Retinal pigment epithelial cell (primary cell): ENCODE measurements around the gene COQ9.

Source experiments
- DNase-seq: peaks from one replicate; pipeline ENCODE4 v3.0.0-alpha.2; 2010; ENCODE audit warnings: low read depth
- H3K4me3 ChIP-seq: 2 replicates; pipeline ENCODE4 v1.5.1; 2011; ENCODE audit warnings: mild to moderate bottlenecking, low read length, control low read depth, moderate library complexity
- TF ChIP-seq, protein P1 (sequence below): conservative IDR thresholded peaks from 2 replicates; pipeline ENCODE4 v1.5.1; 2011; ENCODE audit warnings: low read depth, low read length, control low read depth, inconsistent platforms

The COQ9 gene

GRCh38 chr16:57483725-57484514, 36.6 kb downstream of the COQ9 start:
- no peak for DNase-seq
- H3K4me3 ChIP-seq = no peak overlapping the region
- TF ChIP-seq, protein P1, sequence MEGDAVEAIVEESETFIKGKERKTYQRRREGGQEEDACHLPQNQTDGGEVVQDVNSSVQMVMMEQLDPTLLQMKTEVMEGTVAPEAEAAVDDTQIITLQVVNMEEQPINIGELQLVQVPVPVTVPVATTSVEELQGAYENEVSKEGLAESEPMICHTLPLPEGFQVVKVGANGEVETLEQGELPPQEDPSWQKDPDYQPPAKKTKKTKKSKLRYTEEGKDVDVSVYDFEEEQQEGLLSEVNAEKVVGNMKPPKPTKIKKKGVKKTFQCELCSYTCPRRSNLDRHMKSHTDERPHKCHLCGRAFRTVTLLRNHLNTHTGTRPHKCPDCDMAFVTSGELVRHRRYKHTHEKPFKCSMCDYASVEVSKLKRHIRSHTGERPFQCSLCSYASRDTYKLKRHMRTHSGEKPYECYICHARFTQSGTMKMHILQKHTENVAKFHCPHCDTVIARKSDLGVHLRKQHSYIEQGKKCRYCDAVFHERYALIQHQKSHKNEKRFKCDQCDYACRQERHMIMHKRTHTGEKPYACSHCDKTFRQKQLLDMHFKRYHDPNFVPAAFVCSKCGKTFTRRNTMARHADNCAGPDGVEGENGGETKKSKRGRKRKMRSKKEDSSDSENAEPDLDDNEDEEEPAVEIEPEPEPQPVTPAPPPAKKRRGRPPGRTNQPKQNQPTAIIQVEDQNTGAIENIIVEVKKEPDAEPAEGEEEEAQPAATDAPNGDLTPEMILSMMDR = no peak

DNA sequence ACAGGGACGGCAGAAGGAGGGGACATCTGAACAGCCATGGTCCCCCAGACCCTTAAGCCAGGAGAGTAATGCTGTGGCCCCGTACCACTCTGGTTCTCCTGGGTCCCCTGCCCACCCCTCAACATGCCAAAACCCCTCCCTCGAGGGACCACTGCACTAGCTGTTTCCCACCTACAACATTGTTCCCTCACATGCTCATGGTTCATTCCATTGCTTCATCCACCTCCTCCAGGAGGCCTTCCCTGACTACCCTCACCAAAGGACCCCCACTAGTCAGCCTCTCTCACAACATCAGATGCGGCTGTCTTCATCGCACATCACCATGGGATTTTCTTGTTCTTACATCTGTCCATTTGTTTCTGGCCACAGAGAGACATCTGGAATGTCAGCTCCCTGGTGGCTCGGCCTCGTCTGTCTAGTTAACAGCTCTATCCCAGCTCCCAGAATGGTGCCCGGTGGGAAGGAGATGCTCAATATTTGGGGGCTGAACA, 37.3 kb downstream of the COQ9 start:
- TF ChIP-seq, protein P1 = no peak
- no peak for DNase-seq
- H3K4me3 ChIP-seq = no peak overlapping the region

- peak overlapping the region; percentile 82 for H3K4me3 ChIP-seq
- TF ChIP-seq, protein P1 = no peak
- DNase-seq = no peak
Measured at GRCh38 chr16:57485091-57485915, 38.0 kb downstream of the COQ9 start.

GRCh38 chr16:57485916-57486857, 38.9 kb downstream of the COQ9 start, which contains the start of gene DOK4:
DOK4 (minus strand) TSS chr16:57486493; CDS start chr16:57479507, 6,986 bp downstream.
- TF ChIP-seq, protein P1 = no peak
- H3K4me3 ChIP-seq = peak within 1 kb of the TSS; percentile 82
- DNase-seq = no peak

- peak overlapping the region; percentile 39 for H3K4me3 ChIP-seq
- DNase-seq = peak; percentile 59
- TF ChIP-seq, protein P1 = no peak
Measured at GRCh38 chr16:57486858-57487834, 39.9 kb downstream of the COQ9 start.
